Activated naive CD4-positive, alpha-beta T cell treated with anti-CD3 and anti-CD28 coated beads for 36 hours (primary cell): ENCODE measurements around the gene CXCL10. TPM values are rescaled to one million over a fixed set of nuclear protein-coding genes. Genes with fewer than 3 reads are reported as not detected.
"Not testable (repeated sequence)": the region's sequence is repeated elsewhere in the genome, so short reads cannot be mapped to it uniquely, and the experiment has no call there.

ENCODE experiments used
- CTCF ChIA-PET: fragments of 350-600 bp; sonication (Branson Sonifier 250); formaldehyde crosslinking; loops from one replicate; lab custom pipeline; 2021; ENCODE audit warnings: antibody characterized with exemption; lab: Charles Lee
- DNase-seq: peaks from one replicate; pipeline ENCODE4 v3.0.0-alpha.2; 2020
- H3K27ac Mint-ChIP-seq: one replicate; pipeline ENCODE4 v1.8.0; 2021; ENCODE audit warnings: mild to moderate bottlenecking, mixed read lengths
- H3K27me3 Mint-ChIP-seq: one replicate; pipeline ENCODE4 v1.8.0; 2021; ENCODE audit warnings: low read depth, mixed read lengths
- H3K36me3 Mint-ChIP-seq: one replicate; pipeline ENCODE4 v1.8.0; 2021; ENCODE audit warnings: low read depth, mixed read lengths
- H3K4me1 Mint-ChIP-seq: one replicate; pipeline ENCODE4 v1.8.0; 2021; ENCODE audit warnings: low read depth, mixed read lengths
- H3K4me3 Mint-ChIP-seq: one replicate; pipeline ENCODE4 v1.8.0; 2021; ENCODE audit warnings: mild to moderate bottlenecking, moderate library complexity, mixed read lengths
- H3K9me3 Mint-ChIP-seq: one replicate; pipeline ENCODE4 v1.8.0; 2021; ENCODE audit warnings: mixed read lengths
- intact Hi-C: fragments of 100-400 bp; cut with micrococcal nuclease; formaldehyde crosslinking; loops from one replicate; pipeline ENCODE4 v1.15.1; 2023
- total RNA-seq, 2 experiments: library from RNA; stranded (reverse); gene quantifications; one replicate each; pipeline ENCODE4 v1.2.3, GENCODE V29; 2021

Gene CXCL10
- total RNA-seq, 2 experiments from 2014 or later: 0.41 to 0.64 TPM

DNA sequence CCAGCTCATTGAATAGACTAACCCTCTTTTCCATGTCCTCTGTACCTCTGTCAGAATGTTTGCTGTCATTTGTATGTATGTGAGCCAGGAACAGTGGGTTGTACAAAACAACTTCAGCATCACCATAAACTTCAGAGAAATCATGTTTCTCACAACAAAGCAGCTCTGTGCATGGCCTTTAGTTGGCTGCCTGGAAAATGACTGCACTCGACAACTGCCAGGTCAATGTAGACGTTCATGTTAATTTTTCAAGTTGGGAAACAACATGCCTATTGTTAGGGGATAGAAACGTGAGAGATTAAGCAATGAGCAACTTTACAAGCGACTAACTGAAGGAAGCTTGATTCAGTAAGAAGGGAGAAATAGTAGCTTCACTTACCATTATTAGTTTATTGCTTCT lies 30.4 kb upstream of the CXCL10 start:
- H3K36me3 Mint-ChIP-seq: no peaks in the 10 kb centered on the region
- DNase-seq: no peak
- peaks cover 32% of the 10 kb centered on the region for H3K27me3 Mint-ChIP-seq
- intact Hi-C loops: loop anchor here (10.0 kb wide), 1 partner anchor 379 kb away; the partner anchor contains the start of gene G3BP2
- H3K9me3 Mint-ChIP-seq: no peaks in the 10 kb centered on the region
- H3K4me3 Mint-ChIP-seq: no peak overlapping the region
- CTCF ChIA-PET: interaction anchor here (0.7 to 2.2 kb wide), 5 partner anchors 14 to 158 kb away, joined by 3 to 25 read pairs (median 3); no protein-coding TSS in a partner anchor
- H3K4me1 Mint-ChIP-seq: peaks cover 29% of the 10 kb centered on the region
- H3K27ac Mint-ChIP-seq: no peak overlapping the region

- not testable (repeated sequence) for H3K9me3 Mint-ChIP-seq, H3K4me1 Mint-ChIP-seq, H3K4me3 Mint-ChIP-seq, DNase-seq, H3K27ac Mint-ChIP-seq, H3K36me3 Mint-ChIP-seq
- peaks cover 30% of the 10 kb centered on the region for H3K27me3 Mint-ChIP-seq
- CTCF ChIA-PET: interaction anchor here (1.2 kb wide), 2 partner anchors 26 to 55 kb away, joined by 3 read pairs; no protein-coding TSS in a partner anchor
- intact Hi-C loops: loop anchor here (10.0 kb wide), 1 partner anchor 376 kb away; the partner anchor contains the start of gene G3BP2
Observed at GRCh38 chr4:76050560-76051050, 27.3 kb upstream of the CXCL10 start.

GRCh38 chr4:76049860-76050416 lies 26.6 kb upstream of the CXCL10 start:
- CTCF ChIA-PET: interaction anchor here (1.2 kb wide), 2 partner anchors 25 to 54 kb away, joined by 3 read pairs; no protein-coding TSS in a partner anchor
- intact Hi-C loops: loop anchor here (10.0 kb wide), 1 partner anchor 375 kb away; the partner anchor contains the start of gene G3BP2
- not testable (repeated sequence) for H3K9me3 Mint-ChIP-seq, H3K4me1 Mint-ChIP-seq, H3K36me3 Mint-ChIP-seq, H3K27ac Mint-ChIP-seq, H3K4me3 Mint-ChIP-seq, DNase-seq
- H3K27me3 Mint-ChIP-seq: peaks cover 24% of the 10 kb centered on the region

DNA sequence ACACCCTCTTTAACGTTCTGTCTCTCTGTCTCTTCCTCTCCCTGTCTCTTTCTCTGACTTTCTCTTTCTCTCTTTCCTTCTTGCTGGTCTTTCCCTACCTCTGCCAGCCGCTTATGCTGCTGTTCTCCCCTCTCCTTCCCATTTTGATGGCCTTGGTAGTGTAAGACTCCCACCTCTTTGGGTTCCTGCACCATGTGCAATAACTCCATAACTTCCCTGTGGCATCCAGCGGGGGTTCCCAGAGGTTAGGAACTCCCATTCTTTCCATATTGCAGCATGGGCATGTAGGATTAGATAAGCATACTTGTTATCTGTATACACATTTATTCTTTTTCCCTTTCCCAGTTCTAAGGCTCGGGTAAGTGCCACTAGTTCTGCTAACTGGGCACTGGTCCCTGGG lies 21.4 kb upstream of the CXCL10 start:
- H3K9me3 Mint-ChIP-seq, DNase-seq, CTCF ChIA-PET, intact Hi-C loops, H3K36me3 Mint-ChIP-seq, H3K27ac Mint-ChIP-seq, H3K4me3 Mint-ChIP-seq: not testable (repeated sequence)
- Mint-ChIP-seq H3K27me3 (peaks cover 16% of the 10 kb centered on the region), H3K4me1 (peaks cover 13% of the 10 kb centered on the region)

- H3K27me3 Mint-ChIP-seq, H3K27ac Mint-ChIP-seq, H3K4me3 Mint-ChIP-seq, H3K9me3 Mint-ChIP-seq, H3K36me3 Mint-ChIP-seq, DNase-seq, intact Hi-C loops, CTCF ChIA-PET: not testable (repeated sequence)
- H3K4me1 Mint-ChIP-seq: peaks cover 13% of the 10 kb centered on the region
Observed at GRCh38 chr4:76043306-76043705, 20.0 kb upstream of the CXCL10 start.

DNA sequence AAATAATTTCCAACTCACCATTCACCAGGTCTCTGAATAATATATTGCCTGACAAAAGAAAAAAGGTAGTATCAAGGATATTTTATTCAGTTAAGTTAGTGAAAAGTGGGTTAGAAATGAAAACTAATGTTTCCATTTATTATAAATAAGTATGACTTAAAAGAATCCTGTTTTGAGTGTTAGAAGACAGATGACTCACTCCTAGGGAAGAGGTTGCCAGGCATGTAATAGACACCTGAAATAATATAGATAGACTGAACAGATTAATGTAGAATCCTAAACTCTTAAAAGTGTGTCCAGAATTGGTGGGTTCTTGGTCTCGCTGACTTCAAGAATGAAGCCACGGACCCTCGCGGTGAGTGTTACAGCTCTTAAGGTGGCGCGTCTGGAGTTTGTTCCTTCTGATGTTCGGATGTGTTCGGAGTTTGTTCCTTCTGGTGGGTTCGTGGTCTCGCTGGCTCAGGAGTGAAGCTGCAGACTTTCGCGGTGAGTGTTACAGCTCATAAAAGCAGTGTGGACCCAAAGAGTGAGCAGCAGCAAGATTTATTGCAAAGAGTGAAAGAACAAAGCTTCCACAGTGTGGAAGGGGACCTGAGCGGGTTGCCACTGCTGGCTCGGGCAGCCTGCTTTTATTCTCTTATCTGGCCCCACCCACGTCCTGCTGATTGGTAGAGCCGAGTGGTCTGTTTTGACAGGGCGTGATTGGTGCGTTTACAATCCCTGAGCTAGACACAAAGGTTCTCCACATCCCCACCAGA lies 19.1 kb upstream of the CXCL10 start:
- intact Hi-C loops: loop anchor here (1.0 kb wide), 4 partner anchors 14 to 30 kb away; partner anchors contain the start of gene CXCL10
- peaks cover 13% of the 10 kb centered on the region for H3K4me1 Mint-ChIP-seq
- H3K9me3 Mint-ChIP-seq, H3K36me3 Mint-ChIP-seq, H3K27ac Mint-ChIP-seq, DNase-seq, H3K4me3 Mint-ChIP-seq, H3K27me3 Mint-ChIP-seq: not testable (repeated sequence)
- CTCF ChIA-PET: interaction anchor here (1.1 kb wide), 1 partner anchor 48 kb away, joined by 4 read pairs; no protein-coding TSS in a partner anchor

GRCh38 chr4:76036855-76037254 lies 13.6 kb upstream of the CXCL10 start:
- CTCF ChIA-PET: interaction anchor here (0.7 to 1.9 kb wide), 4 partner anchors 10 to 455 kb away, joined by 3 to 4 read pairs (median 4); no protein-coding TSS in a partner anchor
- H3K4me1 Mint-ChIP-seq: peaks cover 4% of the 10 kb centered on the region
- H3K4me3 Mint-ChIP-seq: no peak overlapping the region
- peaks cover 4% of the 10 kb centered on the region for H3K27me3 Mint-ChIP-seq
- DNase-seq: no peak
- no peaks in the 10 kb centered on the region for H3K36me3 Mint-ChIP-seq
- intact Hi-C loops: no loop called here
- no peak overlapping the region for H3K27ac Mint-ChIP-seq
- no peaks in the 10 kb centered on the region for H3K9me3 Mint-ChIP-seq

DNA sequence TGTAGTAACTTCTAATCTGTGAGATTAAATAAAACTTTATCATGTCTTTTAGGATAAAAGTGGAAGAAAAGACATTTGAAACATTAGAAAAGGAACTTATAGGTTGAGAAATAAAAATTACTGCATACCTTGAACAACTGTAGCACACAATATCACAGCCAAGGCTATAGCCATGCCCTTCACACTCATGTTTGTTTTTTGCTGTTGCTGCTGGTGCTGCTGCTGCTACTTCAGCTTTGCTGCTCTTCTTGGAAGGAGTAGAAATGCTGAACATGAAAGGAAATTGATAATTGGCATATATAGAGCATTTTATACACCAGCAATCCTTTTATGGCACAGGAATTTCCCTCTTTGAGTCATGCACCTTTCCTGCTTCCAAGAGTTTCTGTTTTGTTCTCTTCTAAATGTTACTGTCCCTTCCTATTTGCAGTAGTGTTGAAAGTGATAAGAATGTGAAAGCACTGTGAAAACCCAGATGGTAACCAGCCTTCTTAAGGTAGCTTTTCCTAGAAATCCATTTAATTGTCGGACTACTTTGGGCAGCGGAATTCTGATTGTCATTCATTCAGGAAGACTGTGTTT lies 12.6 kb upstream of the CXCL10 start, which contains the start of gene CXCL11:
Gene CXCL11 (minus strand): TSS at position 272 of the 582 bp plus-strand sequence. CDS start 83 bp downstream, at position 189.
- Mint-ChIP-seq H3K27ac (no peak within 1 kb of the TSS), H3K4me1 (no peaks in the 10 kb centered on the region), H3K27me3 (peaks cover 7% of the 10 kb centered on the region), H3K4me3 (no peak within 1 kb of the TSS), H3K9me3 (no peaks in the 10 kb centered on the region), H3K36me3 (no peaks in the 10 kb centered on the region)
- no peak for DNase-seq
- CTCF ChIA-PET: interaction anchor here (0.9 to 1.9 kb wide), 4 partner anchors 10 to 36 kb away, joined by 3 to 4 read pairs (median 4); no protein-coding TSS in a partner anchor
- intact Hi-C loops: no loop called here

DNA sequence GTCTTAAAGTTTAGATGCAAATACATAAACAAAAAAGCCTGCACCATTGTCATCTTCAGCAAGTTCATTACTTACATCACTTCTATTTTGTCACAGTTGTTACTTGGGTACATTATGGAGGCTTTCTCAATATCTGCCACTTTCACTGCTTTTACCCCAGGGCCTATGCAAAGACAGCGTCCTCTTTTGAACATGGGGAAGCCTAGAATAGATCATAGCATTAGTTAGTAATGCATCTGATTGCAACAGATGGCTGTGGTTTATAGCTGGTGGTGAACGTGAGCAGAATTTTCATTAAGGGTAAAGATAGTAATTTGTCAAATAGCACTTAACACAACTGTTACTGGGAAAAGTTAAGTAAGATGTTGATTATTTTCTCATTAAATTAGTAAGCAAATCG lies 11.8 kb upstream of the CXCL10 start:
- Mint-ChIP-seq H3K9me3 (no peaks in the 10 kb centered on the region), H3K4me1 (no peaks in the 10 kb centered on the region), H3K36me3 (no peaks in the 10 kb centered on the region), H3K27me3 (peaks cover 3% of the 10 kb centered on the region), H3K27ac (no peak overlapping the region), H3K4me3 (no peak overlapping the region)
- DNase-seq: no peak
- intact Hi-C loops: no loop called here
- CTCF ChIA-PET: interaction anchor here (1.3 to 1.5 kb wide), 2 partner anchors 16 to 36 kb away, joined by 3 to 4 read pairs; no protein-coding TSS in a partner anchor

- CTCF ChIA-PET: no interaction called here
- Mint-ChIP-seq H3K9me3 (no peaks in the 10 kb centered on the region), H3K27me3 (peaks cover 5% of the 10 kb centered on the region), H3K36me3 (no peaks in the 10 kb centered on the region), H3K27ac (no peak overlapping the region), H3K4me1 (peaks cover 21% of the 10 kb centered on the region), H3K4me3 (no peak overlapping the region)
- DNase-seq: no peak
- intact Hi-C loops: no loop called here
Observed at GRCh38 chr4:76029300-76029699, 6.0 kb upstream of the CXCL10 start.

DNA sequence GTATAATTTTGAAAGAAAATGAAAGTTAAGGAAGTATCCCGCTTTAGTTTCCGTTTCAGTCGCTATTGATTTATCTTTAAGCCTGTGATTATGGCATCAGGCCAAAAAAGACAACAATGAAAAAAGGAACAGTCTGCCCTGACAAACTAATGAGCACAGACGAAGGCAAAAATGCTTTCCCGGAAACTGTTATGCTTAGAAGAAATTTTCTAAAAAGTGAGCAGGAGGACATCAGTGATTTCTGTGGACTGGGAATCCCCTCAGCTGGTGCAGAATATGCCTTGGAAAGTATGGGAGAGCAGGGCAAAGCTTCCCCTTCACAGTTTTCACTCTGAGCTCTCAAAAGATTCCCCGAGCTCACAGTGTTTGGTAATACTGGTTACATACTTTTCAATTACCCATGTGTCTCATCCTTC lies 5.1 kb upstream of the CXCL10 start:
- DNase-seq: no peak
- CTCF ChIA-PET: no interaction called here
- Mint-ChIP-seq H3K9me3 (no peaks in the 10 kb centered on the region), H3K36me3 (no peaks in the 10 kb centered on the region), H3K4me3 (peak overlapping the region; percentile 4), H3K27me3 (peaks cover 5% of the 10 kb centered on the region), H3K27ac (no peak overlapping the region), H3K4me1 (peaks cover 31% of the 10 kb centered on the region)
- intact Hi-C loops: loop anchor here (1.0 kb wide), 1 partner anchor 14 kb away; no protein-coding TSS in a partner anchor

DNA sequence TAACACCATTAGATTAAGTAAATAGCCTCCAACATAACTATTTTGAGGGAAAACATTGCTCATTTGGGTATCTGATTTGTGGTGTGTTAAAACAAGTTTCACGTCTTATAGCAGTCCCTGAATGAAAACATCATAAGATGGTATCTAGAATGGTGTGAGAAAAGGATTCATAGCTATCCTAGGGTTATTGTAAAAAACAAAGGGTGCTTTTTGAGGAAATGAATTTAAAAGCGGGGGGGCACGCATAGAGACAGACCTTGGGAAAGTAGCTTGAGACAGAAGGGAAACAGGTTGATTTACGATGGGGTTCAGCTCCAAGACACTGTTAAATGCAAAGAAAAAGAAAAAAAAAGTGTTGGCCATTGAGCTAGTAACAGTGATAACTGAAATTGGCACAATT lies 768 bp upstream of the CXCL10 start:
- no peaks in the 10 kb centered on the region for H3K9me3 Mint-ChIP-seq
- H3K4me3 Mint-ChIP-seq: no peak overlapping the region
- no peaks in the 10 kb centered on the region for H3K36me3 Mint-ChIP-seq
- no peak for DNase-seq
- peaks cover 34% of the 10 kb centered on the region for H3K4me1 Mint-ChIP-seq
- no peak overlapping the region for H3K27ac Mint-ChIP-seq
- CTCF ChIA-PET: interaction anchor here (0.6 to 1.4 kb wide), 4 partner anchors 26 to 50 kb away, joined by 3 to 9 read pairs (median 4); no protein-coding TSS in a partner anchor
- intact Hi-C loops: loop anchor here (1.0 kb wide), 2 partner anchors 12 to 34 kb away; no protein-coding TSS in a partner anchor
- H3K27me3 Mint-ChIP-seq: peaks cover 8% of the 10 kb centered on the region
